Measurements from ENCODE around the gene NAP1L1.

- no peak for TF ChIP-seq ATF3 (CRISPR knock-in tag; conservative IDR thresholded peaks at IDR 0.05)
- TF ChIP-seq CTCF (IDR thresholded peaks at IDR 0.05) = no peak
- no peak for TF ChIP-seq MAX (CRISPR knock-in tag; IDR thresholded peaks at IDR 0.05)
- TF ChIP-seq ZNF671 (CRISPR knock-in tag; IDR thresholded peaks at IDR 0.05) = no peak
- TF ChIP-seq CBFB (CRISPR knock-in tag; IDR thresholded peaks at IDR 0.05; ENCODE audit: low read depth) = no peak
- TF ChIP-seq HMGXB4 (CRISPR knock-in tag; IDR thresholded peaks at IDR 0.05) = no peak
- TF ChIP-seq STAT6 (CRISPR knock-in tag; conservative IDR thresholded peaks at IDR 0.05; ENCODE audit: low read depth) = no peak
- TF ChIP-seq IRF2 (CRISPR knock-in tag; IDR thresholded peaks at IDR 0.05; ENCODE audit: borderline replicate concordance, low read depth) = no peak
- no peak for TF ChIP-seq ZNF512 (CRISPR knock-in tag; IDR thresholded peaks at IDR 0.05; ENCODE audit: borderline replicate concordance)
- TF ChIP-seq OVOL2 (CRISPR knock-in tag; IDR thresholded peaks at IDR 0.05; ENCODE audit: borderline replicate concordance) = no peak
Measured at GRCh38 chr12:76119887-76120286, 35.4 kb upstream of the NAP1L1 start.

All from WTC11 (cell line).